MCF 10A (cell line): ENCODE measurements around the gene ARHGAP1. TPM values are rescaled to one million over a fixed set of nuclear protein-coding genes. Genes with fewer than 3 reads are reported as not detected.
A peak's percentile ranks its signal among the peaks of the same experiment; 100 is the strongest.

ENCODE experiments used
- BruUV-seq: library from RNA; stranded (reverse); fragments of 400-500 nt; replicated peaks from 2 replicates; lab custom pipeline; 2021; lab: Mats Ljungman, UMichigan
- CTCF ChIA-PET: fragments of 300-600 bp; sonication (Branson Sonifier 250); formaldehyde crosslinking; extraction: SDS; loops from one replicate; lab custom pipeline; 2021; ENCODE audit warnings: antibody characterized with exemption, inconsistent platforms; lab: Yijun Ruan, JAX
- POLR2A ChIA-PET: fragments of 300-600, 350-650 bp; sonication (Branson Sonifier 250); formaldehyde crosslinking; extraction: SDS; loops from one replicate; lab custom pipeline; 2020; ENCODE audit warnings: antibody characterized with exemption, inconsistent platforms; lab: Yijun Ruan, JAX
- DNase-seq: peaks from one replicate; pipeline ENCODE4 v3.0.0-alpha.2; 2018; ENCODE audit not compliant: unreplicated experiment
- H3K27ac Mint-ChIP-seq: one replicate; pipeline ENCODE4 v1.8.0; 2022; ENCODE audit warnings: mild to moderate bottlenecking, low read depth, mixed read lengths; ENCODE audit not compliant: unreplicated experiment
- H3K27me3 Mint-ChIP-seq: one replicate; pipeline ENCODE4 v1.8.0; 2022; ENCODE audit warnings: mixed read lengths; ENCODE audit not compliant: insufficient read depth, unreplicated experiment
- H3K36me3 Mint-ChIP-seq: one replicate; pipeline ENCODE4 v1.8.0; 2022; ENCODE audit warnings: mild to moderate bottlenecking, moderate library complexity, mixed read lengths; ENCODE audit not compliant: insufficient read depth, unreplicated experiment
- H3K4me1 Mint-ChIP-seq: one replicate; pipeline ENCODE4 v1.8.0; 2022; ENCODE audit warnings: mixed read lengths; ENCODE audit not compliant: insufficient read depth, unreplicated experiment
- H3K4me3 Mint-ChIP-seq: one replicate; pipeline ENCODE4 v1.8.0; 2022; ENCODE audit warnings: mild to moderate bottlenecking, moderate library complexity, mixed read lengths; ENCODE audit not compliant: unreplicated experiment
- H3K9me3 Mint-ChIP-seq: one replicate; pipeline ENCODE4 v1.8.0; 2022; ENCODE audit warnings: mixed read lengths; ENCODE audit not compliant: unreplicated experiment
- CTCF ChIP-seq: fragments of 200-600 bp; IDR thresholded peaks from one replicate; pipeline ENCODE4 v1.8.0; 2022; ENCODE audit warnings: antibody characterized with exemption, mild to moderate bottlenecking; ENCODE audit not compliant: unreplicated experiment
- intact Hi-C: fragments of 100-400 bp; cut with micrococcal nuclease; formaldehyde crosslinking; loops from 2 replicates; pipeline ENCODE4 v1.14.1; 2022
- total RNA-seq: library from RNA; stranded (reverse); gene quantifications from 2 replicates; pipeline ENCODE4 v1.2.3, GENCODE V29; 2022

ARHGAP1 gene
- total RNA-seq, 1 experiment from 2014 or later: 61.0 TPM

- Mint-ChIP-seq H3K9me3 (no peaks in the 10 kb centered on the region), H3K27ac (no peak overlapping the region), H3K4me3 (no peak overlapping the region), H3K36me3 (peaks cover 66% of the 10 kb centered on the region), H3K27me3 (no peaks in the 10 kb centered on the region), H3K4me1 (peaks cover 26% of the 10 kb centered on the region)
- peak; percentile 73 for DNase-seq
- BruUV-seq: no TSS peak
- ChIA-PET CTCF (interaction anchor here (0.6 to 1.5 kb wide), 2 partner anchors 14 to 180 kb away, joined by 3 read pairs; no protein-coding TSS in a partner anchor), POLR2A (interaction anchor here (1.1 to 7.1 kb wide), 4 partner anchors 8 to 25 kb away, joined by 3 to 150 read pairs (median 16); partner anchors contain the start of genes ARHGAP1 and ZNF408)
- TF ChIP-seq CTCF: no peak
- intact Hi-C loops: no loop called here
These were observed 17.4 kb downstream of the ARHGAP1 start for GRCh38 chr11:46682773-46683752.

DNA sequence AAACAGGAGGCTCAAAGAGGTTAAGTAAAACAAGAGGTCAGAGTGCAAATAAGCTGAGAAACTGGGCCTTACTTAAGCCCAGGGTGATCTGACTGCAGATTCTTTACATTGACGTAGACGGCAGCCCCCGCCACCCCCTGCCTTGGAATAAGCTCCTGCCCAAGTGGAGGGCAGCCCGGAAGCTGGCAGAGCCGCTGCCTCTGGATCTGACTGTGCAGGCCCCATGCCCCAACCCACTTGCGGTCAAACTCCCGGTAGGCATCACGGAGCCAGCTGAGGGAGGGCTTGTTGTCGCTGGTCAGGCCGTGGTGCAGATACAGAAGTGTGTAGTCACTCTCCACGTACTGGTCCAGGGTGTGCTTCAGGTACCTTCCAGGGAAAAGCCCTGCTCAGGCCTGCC, 18.6 kb downstream of the ARHGAP1 start:
- POLR2A ChIA-PET: interaction anchor here (1.2 kb wide), 1 partner anchor 19 kb away, joined by 3 read pairs; the partner anchor contains the start of genes ARHGAP1 and ZNF408
- Mint-ChIP-seq H3K36me3 (peaks cover 59% of the 10 kb centered on the region), H3K4me1 (peaks cover 13% of the 10 kb centered on the region), H3K9me3 (no peaks in the 10 kb centered on the region), H3K27ac (no peak overlapping the region), H3K27me3 (no peaks in the 10 kb centered on the region), H3K4me3 (no peak overlapping the region)
- CTCF ChIA-PET: interaction anchor here (1.5 kb wide), 1 partner anchor 12 kb away, joined by 3 read pairs; no protein-coding TSS in a partner anchor
- intact Hi-C loops: no loop called here
- no peak for DNase-seq
- BruUV-seq: no TSS peak
- no peak for TF ChIP-seq CTCF

GRCh38 chr11:46680815-46681214, 19.6 kb downstream of the ARHGAP1 start:
- H3K4me3 Mint-ChIP-seq: no peak overlapping the region
- no TSS peak for BruUV-seq
- no peak for DNase-seq
- H3K4me1 Mint-ChIP-seq: peaks cover 10% of the 10 kb centered on the region
- H3K9me3 Mint-ChIP-seq: no peaks in the 10 kb centered on the region
- no peaks in the 10 kb centered on the region for H3K27me3 Mint-ChIP-seq
- peaks cover 59% of the 10 kb centered on the region for H3K36me3 Mint-ChIP-seq
- intact Hi-C loops: no loop called here
- TF ChIP-seq CTCF: no peak
- ChIA-PET CTCF (no interaction called here), POLR2A (interaction anchor here (1.2 kb wide), 1 partner anchor 20 kb away, joined by 3 read pairs; the partner anchor contains the start of genes ARHGAP1 and ZNF408)
- no peak overlapping the region for H3K27ac Mint-ChIP-seq

- intact Hi-C loops: no loop called here
- H3K36me3 Mint-ChIP-seq: peaks cover 59% of the 10 kb centered on the region
- H3K9me3 Mint-ChIP-seq: no peaks in the 10 kb centered on the region
- CTCF ChIA-PET: no interaction called here
- H3K27ac Mint-ChIP-seq: no peak overlapping the region
- H3K4me3 Mint-ChIP-seq: no peak overlapping the region
- POLR2A ChIA-PET: no interaction called here
- no TSS peak for BruUV-seq
- no peaks in the 10 kb centered on the region for H3K27me3 Mint-ChIP-seq
- no peak for TF ChIP-seq CTCF
- peaks cover 15% of the 10 kb centered on the region for H3K4me1 Mint-ChIP-seq
- DNase-seq: no peak
These were observed 20.2 kb downstream of the ARHGAP1 start for GRCh38 chr11:46680164-46680760.
